ENCODE results near the gene HOXC13. TPM values are rescaled to one million over a fixed set of nuclear protein-coding genes. Genes with fewer than 3 reads are reported as not detected.

HOXC13 gene
- total RNA-seq, 2 experiments from 2014 or later = 0.06 TPM; not detected in 1

DNA sequence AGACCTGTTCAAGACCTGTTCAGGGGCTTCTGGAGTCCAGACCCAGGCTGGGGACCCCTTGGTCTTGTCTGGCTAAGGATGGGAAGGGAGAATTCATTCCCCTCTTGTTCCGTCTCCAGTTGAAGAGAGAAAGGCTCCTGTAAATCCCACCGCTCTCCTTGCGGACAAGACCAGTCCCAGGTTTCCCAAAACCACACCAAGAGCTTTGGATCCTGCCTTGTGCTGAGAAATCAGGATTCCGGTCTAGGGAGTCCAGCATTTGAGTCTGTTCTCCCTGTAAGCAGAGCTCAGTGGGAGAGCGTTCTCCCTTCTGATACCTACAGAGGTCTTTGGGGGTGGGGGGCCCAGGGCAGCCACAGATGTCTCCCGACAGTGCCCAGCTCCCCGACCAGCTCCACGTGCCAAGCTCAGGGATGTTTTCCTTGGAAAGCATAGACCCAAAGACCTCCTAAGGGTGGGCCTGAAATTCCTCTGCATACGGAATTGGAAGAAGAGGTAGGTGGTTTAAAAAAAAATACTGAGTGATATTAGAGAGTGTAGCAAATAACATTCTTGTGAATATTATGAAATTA lies 1.9 kb downstream of the HOXC13 start:
- ChIA-PET POLR2A (no interaction called here), CTCF (ENCODE audit: unreplicated experiment) (no interaction called here)
- no peaks in the 10 kb centered on the region for H4K20me1 ChIP-seq (ENCODE audit: insufficient read depth, low read length)
- no peaks in the 10 kb centered on the region for H3K4me1 ChIP-seq (ENCODE audit: insufficient read depth, low read length, poor library complexity, severe bottlenecking)
- no peak overlapping the region for H3K4me2 ChIP-seq (ENCODE audit: low read length)
- no TSS peak for BruUV-seq (replicated peaks)
- TF ChIP-seq, protein P1, sequence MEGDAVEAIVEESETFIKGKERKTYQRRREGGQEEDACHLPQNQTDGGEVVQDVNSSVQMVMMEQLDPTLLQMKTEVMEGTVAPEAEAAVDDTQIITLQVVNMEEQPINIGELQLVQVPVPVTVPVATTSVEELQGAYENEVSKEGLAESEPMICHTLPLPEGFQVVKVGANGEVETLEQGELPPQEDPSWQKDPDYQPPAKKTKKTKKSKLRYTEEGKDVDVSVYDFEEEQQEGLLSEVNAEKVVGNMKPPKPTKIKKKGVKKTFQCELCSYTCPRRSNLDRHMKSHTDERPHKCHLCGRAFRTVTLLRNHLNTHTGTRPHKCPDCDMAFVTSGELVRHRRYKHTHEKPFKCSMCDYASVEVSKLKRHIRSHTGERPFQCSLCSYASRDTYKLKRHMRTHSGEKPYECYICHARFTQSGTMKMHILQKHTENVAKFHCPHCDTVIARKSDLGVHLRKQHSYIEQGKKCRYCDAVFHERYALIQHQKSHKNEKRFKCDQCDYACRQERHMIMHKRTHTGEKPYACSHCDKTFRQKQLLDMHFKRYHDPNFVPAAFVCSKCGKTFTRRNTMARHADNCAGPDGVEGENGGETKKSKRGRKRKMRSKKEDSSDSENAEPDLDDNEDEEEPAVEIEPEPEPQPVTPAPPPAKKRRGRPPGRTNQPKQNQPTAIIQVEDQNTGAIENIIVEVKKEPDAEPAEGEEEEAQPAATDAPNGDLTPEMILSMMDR (conservative IDR thresholded peaks at IDR 0.05; ENCODE audit: low read length) = no peak
- no peak for TF ChIP-seq EZH2phosphoT487 (IDR thresholded peaks at IDR 0.05; ENCODE audit: borderline replicate concordance, low read depth, low read length)
- no peak for DNase-seq (ENCODE audit: low spot score)
- no peak overlapping the region for H2AFZ ChIP-seq (ENCODE audit: low read length)
- H3K9me3 ChIP-seq (ENCODE audit: low read length) = no peaks in the 10 kb centered on the region
- no peaks in the 10 kb centered on the region for H3K9me2 ChIP-seq (ENCODE audit: insufficient read depth, low read length)
- no peaks in the 10 kb centered on the region for H3K36me3 ChIP-seq (ENCODE audit: insufficient read depth, low read length)
- intact Hi-C loops (cut with micrococcal nuclease; ENCODE audit: unreplicated experiment) = no loop called here
- H3K79me2 ChIP-seq (ENCODE audit: insufficient read depth, low read depth, low read length) = no peaks in the 10 kb centered on the region
- no peak overlapping the region for H3K27ac ChIP-seq (ENCODE audit: low read depth, low read length, poor library complexity, severe bottlenecking)
- no peak overlapping the region for H3K4me3 ChIP-seq (ENCODE audit: low read depth, low read length, poor library complexity, severe bottlenecking)

DNA sequence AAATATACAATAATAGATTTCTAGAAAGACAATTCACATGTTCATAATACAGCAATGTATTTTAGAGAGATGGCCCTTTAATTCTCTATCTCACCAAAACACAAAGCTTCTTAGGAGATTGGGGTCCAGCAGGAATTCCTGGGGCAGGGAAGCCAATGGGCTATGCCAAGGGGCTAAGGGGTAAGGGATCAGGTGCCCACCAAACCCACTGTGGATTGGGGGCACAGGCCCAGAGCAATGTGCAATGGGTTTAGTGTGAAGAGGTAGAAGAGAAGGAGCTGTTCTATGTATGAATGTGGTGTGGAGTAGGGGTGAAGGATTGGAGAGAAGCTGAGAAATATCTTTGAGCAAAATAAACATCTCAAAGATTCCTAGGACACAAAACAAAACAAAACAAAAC lies 2.6 kb downstream of the HOXC13 start:
- no peak for DNase-seq (ENCODE audit: low spot score)
- intact Hi-C loops (cut with micrococcal nuclease; ENCODE audit: unreplicated experiment) = no loop called here
- Histone ChIP-seq H3K9me2 (ENCODE audit: insufficient read depth, low read length) (no peaks in the 10 kb centered on the region), H3K4me2 (ENCODE audit: low read length) (no peak overlapping the region), H4K20me1 (ENCODE audit: insufficient read depth, low read length) (no peaks in the 10 kb centered on the region), H3K79me2 (ENCODE audit: insufficient read depth, low read depth, low read length) (no peaks in the 10 kb centered on the region), H3K36me3 (ENCODE audit: insufficient read depth, low read length) (no peaks in the 10 kb centered on the region), H3K27ac (ENCODE audit: low read depth, low read length, poor library complexity, severe bottlenecking) (no peak overlapping the region), H3K9me3 (ENCODE audit: low read length) (no peaks in the 10 kb centered on the region), H2AFZ (ENCODE audit: low read length) (no peak overlapping the region), H3K4me1 (ENCODE audit: insufficient read depth, low read length, poor library complexity, severe bottlenecking) (no peaks in the 10 kb centered on the region), H3K4me3 (ENCODE audit: low read depth, low read length, poor library complexity, severe bottlenecking) (no peak overlapping the region)
- ChIA-PET CTCF (ENCODE audit: unreplicated experiment) (no interaction called here), POLR2A (no interaction called here)
- TF ChIP-seq, protein P1 (conservative IDR thresholded peaks at IDR 0.05; ENCODE audit: low read length) = no peak
- TF ChIP-seq EZH2phosphoT487 (IDR thresholded peaks at IDR 0.05; ENCODE audit: borderline replicate concordance, low read depth, low read length) = no peak
- BruUV-seq (replicated peaks) = no TSS peak

DNA sequence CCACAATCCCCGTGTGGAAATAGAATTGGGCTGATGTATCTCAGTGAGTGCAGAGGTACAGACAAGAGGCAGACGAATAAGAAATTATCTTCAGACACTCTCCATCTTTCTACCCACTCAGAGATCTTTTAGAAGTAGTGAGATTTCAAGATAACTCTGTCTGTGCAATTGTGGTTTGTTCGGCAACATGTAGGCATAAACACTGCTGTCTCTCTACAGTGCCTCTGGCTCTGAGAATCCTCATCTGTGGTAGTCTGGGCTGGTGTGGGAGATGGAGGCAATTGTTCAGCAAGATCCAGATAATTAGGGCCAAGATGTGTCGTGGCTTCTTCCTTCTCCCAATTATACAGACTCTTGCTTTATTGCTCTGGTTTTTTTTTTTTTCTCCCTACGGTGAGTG lies 3.1 kb downstream of the HOXC13 start:
- H3K9me2 ChIP-seq (ENCODE audit: insufficient read depth, low read length) = no peaks in the 10 kb centered on the region
- no peaks in the 10 kb centered on the region for H3K36me3 ChIP-seq (ENCODE audit: insufficient read depth, low read length)
- CTCF ChIA-PET (ENCODE audit: unreplicated experiment) = no interaction called here
- no peak for DNase-seq (ENCODE audit: low spot score)
- no peak overlapping the region for H3K4me3 ChIP-seq (ENCODE audit: low read depth, low read length, poor library complexity, severe bottlenecking)
- no peak overlapping the region for H2AFZ ChIP-seq (ENCODE audit: low read length)
- TF ChIP-seq, protein P1 (conservative IDR thresholded peaks at IDR 0.05; ENCODE audit: low read length) = no peak
- no peak for TF ChIP-seq EZH2phosphoT487 (IDR thresholded peaks at IDR 0.05; ENCODE audit: borderline replicate concordance, low read depth, low read length)
- POLR2A ChIA-PET = interaction anchor here (0.6 kb wide), 1 partner anchor 44 kb away, joined by 6 read pairs; no protein-coding TSS in a partner anchor
- no peaks in the 10 kb centered on the region for H3K79me2 ChIP-seq (ENCODE audit: insufficient read depth, low read depth, low read length)
- H3K4me1 ChIP-seq (ENCODE audit: insufficient read depth, low read length, poor library complexity, severe bottlenecking) = no peaks in the 10 kb centered on the region
- H4K20me1 ChIP-seq (ENCODE audit: insufficient read depth, low read length) = no peaks in the 10 kb centered on the region
- intact Hi-C loops (cut with micrococcal nuclease; ENCODE audit: unreplicated experiment) = no loop called here
- no peaks in the 10 kb centered on the region for H3K9me3 ChIP-seq (ENCODE audit: low read length)
- H3K4me2 ChIP-seq (ENCODE audit: low read length) = no peak overlapping the region
- no peak overlapping the region for H3K27ac ChIP-seq (ENCODE audit: low read depth, low read length, poor library complexity, severe bottlenecking)
- no TSS peak for BruUV-seq (replicated peaks)
